ENCODE data around the gene SAP25.

DNA sequence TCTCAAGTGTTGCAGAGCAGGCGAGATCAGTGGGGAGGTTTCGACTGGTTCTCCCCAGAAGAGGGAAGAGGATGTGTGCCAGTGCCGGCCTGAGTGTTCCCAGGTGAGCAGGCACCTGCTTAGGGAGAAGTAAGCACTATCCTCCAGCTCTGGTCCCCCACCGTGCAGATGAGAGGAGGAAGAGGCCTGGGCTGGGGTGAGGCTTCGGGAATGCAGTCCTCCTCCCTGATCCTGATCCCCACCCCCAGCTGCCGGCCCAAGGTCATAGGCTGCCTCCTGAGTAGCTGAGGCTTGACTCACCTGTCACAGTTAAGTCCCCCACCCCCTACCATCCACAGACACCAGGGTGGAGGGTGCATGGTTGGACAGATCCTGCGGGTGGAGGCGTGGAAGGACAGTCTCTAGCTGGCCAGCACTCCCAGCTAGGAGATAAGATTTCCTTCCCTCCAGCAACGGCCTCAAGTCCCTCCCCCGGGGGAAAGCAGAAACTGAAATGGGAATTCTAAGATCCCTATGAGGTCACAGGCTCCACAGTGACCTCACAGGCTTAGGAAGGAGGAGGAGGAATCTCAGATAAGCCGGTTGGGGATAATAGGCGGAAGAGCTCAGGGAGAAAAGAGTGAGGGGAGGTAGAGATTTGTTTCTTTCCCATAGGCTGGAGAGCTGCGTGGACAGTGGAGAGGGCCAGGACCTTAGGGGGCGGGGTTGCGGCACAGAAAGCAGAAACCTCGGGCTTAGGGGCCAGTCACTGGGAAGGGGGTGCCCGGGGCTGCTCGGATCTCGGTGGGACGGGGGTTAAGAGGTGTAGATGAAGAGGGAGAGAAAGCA lies 11.2 kb upstream of the SAP25 start:
- TF ChIP-seq ZFX (IDR thresholded peaks at IDR 0.05) (no peak), POLR2A (IDR thresholded peaks at IDR 0.05; ENCODE audit: borderline replicate concordance, extremely low read depth, insufficient read depth, insufficient read length) (no peak), EGR1 (IDR thresholded peaks at IDR 0.05; ENCODE audit: low read depth) (no peak), EZH2 (IDR thresholded peaks at IDR 0.05) (no peak), YY1 (IDR thresholded peaks at IDR 0.05; ENCODE audit: extremely low read depth, insufficient replicate concordance, low read depth, low read length) (no peak), FOSL1 (IDR thresholded peaks at IDR 0.05; ENCODE audit: low read depth) (no peak), EZH2phosphoT487 (IDR thresholded peaks at IDR 0.05; ENCODE audit: borderline replicate concordance) (no peak)
- TF ChIP-seq, protein P1, sequence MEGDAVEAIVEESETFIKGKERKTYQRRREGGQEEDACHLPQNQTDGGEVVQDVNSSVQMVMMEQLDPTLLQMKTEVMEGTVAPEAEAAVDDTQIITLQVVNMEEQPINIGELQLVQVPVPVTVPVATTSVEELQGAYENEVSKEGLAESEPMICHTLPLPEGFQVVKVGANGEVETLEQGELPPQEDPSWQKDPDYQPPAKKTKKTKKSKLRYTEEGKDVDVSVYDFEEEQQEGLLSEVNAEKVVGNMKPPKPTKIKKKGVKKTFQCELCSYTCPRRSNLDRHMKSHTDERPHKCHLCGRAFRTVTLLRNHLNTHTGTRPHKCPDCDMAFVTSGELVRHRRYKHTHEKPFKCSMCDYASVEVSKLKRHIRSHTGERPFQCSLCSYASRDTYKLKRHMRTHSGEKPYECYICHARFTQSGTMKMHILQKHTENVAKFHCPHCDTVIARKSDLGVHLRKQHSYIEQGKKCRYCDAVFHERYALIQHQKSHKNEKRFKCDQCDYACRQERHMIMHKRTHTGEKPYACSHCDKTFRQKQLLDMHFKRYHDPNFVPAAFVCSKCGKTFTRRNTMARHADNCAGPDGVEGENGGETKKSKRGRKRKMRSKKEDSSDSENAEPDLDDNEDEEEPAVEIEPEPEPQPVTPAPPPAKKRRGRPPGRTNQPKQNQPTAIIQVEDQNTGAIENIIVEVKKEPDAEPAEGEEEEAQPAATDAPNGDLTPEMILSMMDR (IDR thresholded peaks at IDR 0.05 in 2 of 3, conservative IDR thresholded peaks at IDR 0.05 in 1 of 3; ENCODE audit: borderline replicate concordance in 1 of 3, insufficient read depth in 1 of 3, low read depth in 2 of 3, low read length in 2 of 3): no peak
- TF ChIP-seq, protein P2, sequence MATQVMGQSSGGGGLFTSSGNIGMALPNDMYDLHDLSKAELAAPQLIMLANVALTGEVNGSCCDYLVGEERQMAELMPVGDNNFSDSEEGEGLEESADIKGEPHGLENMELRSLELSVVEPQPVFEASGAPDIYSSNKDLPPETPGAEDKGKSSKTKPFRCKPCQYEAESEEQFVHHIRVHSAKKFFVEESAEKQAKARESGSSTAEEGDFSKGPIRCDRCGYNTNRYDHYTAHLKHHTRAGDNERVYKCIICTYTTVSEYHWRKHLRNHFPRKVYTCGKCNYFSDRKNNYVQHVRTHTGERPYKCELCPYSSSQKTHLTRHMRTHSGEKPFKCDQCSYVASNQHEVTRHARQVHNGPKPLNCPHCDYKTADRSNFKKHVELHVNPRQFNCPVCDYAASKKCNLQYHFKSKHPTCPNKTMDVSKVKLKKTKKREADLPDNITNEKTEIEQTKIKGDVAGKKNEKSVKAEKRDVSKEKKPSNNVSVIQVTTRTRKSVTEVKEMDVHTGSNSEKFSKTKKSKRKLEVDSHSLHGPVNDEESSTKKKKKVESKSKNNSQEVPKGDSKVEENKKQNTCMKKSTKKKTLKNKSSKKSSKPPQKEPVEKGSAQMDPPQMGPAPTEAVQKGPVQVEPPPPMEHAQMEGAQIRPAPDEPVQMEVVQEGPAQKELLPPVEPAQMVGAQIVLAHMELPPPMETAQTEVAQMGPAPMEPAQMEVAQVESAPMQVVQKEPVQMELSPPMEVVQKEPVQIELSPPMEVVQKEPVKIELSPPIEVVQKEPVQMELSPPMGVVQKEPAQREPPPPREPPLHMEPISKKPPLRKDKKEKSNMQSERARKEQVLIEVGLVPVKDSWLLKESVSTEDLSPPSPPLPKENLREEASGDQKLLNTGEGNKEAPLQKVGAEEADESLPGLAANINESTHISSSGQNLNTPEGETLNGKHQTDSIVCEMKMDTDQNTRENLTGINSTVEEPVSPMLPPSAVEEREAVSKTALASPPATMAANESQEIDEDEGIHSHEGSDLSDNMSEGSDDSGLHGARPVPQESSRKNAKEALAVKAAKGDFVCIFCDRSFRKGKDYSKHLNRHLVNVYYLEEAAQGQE (IDR thresholded peaks at IDR 0.05; ENCODE audit: low read depth): no peak
- TF ChIP-seq, protein P3, sequence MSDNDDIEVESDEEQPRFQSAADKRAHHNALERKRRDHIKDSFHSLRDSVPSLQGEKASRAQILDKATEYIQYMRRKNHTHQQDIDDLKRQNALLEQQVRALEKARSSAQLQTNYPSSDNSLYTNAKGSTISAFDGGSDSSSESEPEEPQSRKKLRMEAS (IDR thresholded peaks at IDR 0.05): no peak

Measured in HCT116 (cell line).